GM18858 (cell line): ENCODE measurements around the gene HSF5.

ENCODE experiments used
- ATAC-seq: cut with Tn5 transposase; IDR thresholded peaks from one replicate; pipeline ENCODE4 v1.9.1; 2021; ENCODE audit not compliant: unreplicated experiment

The HSF5 gene

GRCh38 chr17:58388302-58389190 lies 99.7 kb downstream of the HSF5 start:
- no peak for ATAC-seq

GRCh38 chr17:58387834-58388233 lies 100.4 kb downstream of the HSF5 start:
- ATAC-seq: no peak

GRCh38 chr17:58386708-58387107 lies 101.5 kb downstream of the HSF5 start:
- ATAC-seq: no peak

- no peak for ATAC-seq
Measured at GRCh38 chr17:58385359-58385899, 102.8 kb downstream of the HSF5 start.

- no peak for ATAC-seq
Measured at GRCh38 chr17:58384897-58385296, 103.3 kb downstream of the HSF5 start.

- ATAC-seq: no peak
Measured at GRCh38 chr17:58383892-58384462, 104.2 kb downstream of the HSF5 start.

GRCh38 chr17:58382872-58383242 lies 105.4 kb downstream of the HSF5 start:
- ATAC-seq: no peak

GRCh38 chr17:58382108-58382871 lies 105.9 kb downstream of the HSF5 start:
- ATAC-seq: peak; percentile 65

- no peak for ATAC-seq
Measured at GRCh38 chr17:58381124-58382035, 106.8 kb downstream of the HSF5 start.

- no peak for ATAC-seq
Measured at GRCh38 chr17:58380207-58381123, 107.7 kb downstream of the HSF5 start.

GRCh38 chr17:58379511-58379824 lies 108.7 kb downstream of the HSF5 start:
- ATAC-seq: no peak

GRCh38 chr17:58378733-58379510 lies 109.3 kb downstream of the HSF5 start:
- no peak for ATAC-seq

- no peak for ATAC-seq
Measured at GRCh38 chr17:58377661-58378060, 110.5 kb downstream of the HSF5 start.

GRCh38 chr17:58377093-58377601 lies 111.1 kb downstream of the HSF5 start:
- no peak for ATAC-seq

GRCh38 chr17:58376472-58377000 lies 111.7 kb downstream of the HSF5 start:
- ATAC-seq: no peak

GRCh38 chr17:58375811-58376210 lies 112.4 kb downstream of the HSF5 start:
- no peak for ATAC-seq

- no peak for ATAC-seq
Measured at GRCh38 chr17:58375256-58375655, 113.0 kb downstream of the HSF5 start.

- ATAC-seq: no peak
Measured at GRCh38 chr17:58373923-58374322, 114.3 kb downstream of the HSF5 start.
